Measurements from ENCODE around the gene CASP2.
"Not testable (repeated sequence)": the region's sequence is repeated elsewhere in the genome, so short reads cannot be mapped to it uniquely, and the experiment has no call there.

Gene CASP2

DNA sequence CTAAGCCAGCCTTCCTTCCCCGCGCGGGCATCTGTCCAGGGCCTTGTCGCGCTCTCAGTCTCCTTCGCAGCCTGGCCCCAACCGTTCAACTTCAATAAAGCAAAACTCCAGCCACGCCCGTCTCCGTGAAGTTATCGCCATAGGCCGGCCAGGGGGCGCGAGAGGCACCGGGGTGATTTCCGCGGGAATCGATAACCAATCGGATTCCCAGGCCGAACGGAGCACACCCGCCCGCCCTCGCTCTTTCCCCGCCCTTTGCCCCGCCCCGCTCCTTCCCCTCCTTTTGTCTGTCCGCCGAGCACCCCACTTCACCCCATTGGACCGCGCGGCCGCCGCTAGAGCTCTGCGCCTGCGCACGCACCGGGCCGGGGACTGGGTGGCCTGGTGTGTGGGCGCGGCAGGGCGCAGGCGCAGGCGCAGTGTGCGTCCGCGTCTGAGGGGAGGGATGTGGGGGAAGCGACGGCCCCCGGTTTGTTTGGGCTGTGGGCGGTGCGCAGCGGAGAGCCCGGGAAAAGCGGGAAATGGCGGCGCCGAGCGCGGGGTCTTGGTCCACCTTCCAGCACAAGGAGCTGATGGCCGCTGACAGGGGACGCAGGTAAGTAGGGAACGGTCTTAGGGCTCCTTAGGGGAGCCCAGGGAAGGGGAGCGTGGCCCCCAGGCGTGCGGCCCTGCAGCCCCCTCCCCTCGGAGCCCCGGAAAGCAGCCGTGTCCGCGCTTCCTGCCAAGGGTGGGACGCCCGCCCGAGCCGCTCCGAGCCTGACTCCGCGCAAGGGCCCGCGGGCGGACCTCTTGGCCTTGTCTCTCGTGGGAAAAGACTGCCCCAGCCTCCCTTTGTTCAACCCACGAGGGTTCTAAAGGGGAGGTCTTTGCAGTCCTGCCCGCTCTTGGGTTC, at the start of gene CASP2:
Gene CASP2 (plus strand): TSS at position 417 of the 892 bp plus-strand sequence. CDS start 105 bp downstream, at position 522.
- DNase-seq, result peak; percentile 98

GRCh38 chr7:143239813-143240212, 48.3 kb upstream of the CASP2 start:
- no peak for DNase-seq

DNA sequence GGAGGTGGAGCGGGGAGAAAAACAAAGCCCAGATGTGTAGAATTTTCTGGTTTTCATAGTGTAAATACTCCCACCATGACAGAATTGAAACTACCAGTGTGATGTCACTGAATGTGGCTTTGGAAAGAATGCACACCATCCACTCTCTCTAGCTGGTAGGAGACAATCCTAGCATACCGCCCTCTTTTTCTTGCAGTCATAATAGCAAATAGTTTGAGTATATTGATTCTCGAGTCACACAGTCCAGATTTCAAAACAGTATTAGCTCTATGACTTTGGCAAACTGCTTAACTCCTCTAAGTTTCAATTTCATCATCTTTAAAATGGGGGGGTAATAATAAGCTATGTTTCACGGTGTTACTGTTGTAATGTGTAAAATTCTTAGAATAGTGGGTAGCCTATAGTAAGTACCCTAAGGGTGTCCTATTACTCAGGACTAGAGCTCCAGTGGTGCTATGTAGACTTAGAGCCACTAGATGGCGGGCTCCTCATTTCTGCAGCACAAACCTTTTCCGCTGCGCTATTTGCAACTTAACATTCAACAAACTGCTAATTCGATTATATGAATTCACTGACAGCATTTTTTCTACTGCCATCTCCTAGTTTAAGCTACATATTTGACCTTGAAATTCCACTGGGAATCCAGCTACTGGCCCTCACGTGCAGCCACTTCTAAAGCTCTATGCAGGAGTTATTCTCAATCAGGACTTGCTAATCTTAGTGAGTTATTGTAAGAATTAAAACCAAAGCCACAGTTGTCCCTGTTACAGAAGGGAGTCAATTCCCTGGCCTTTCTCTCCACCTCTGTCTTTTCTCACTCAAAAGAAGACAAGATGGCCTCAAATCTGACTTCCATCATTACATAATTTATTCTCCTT, 47.6 kb upstream of the CASP2 start:
- DNase-seq, result peak; percentile 44 to 49

GRCh38 chr7:143242306-143242705, 45.8 kb upstream of the CASP2 start:
- no peak for DNase-seq

DNA sequence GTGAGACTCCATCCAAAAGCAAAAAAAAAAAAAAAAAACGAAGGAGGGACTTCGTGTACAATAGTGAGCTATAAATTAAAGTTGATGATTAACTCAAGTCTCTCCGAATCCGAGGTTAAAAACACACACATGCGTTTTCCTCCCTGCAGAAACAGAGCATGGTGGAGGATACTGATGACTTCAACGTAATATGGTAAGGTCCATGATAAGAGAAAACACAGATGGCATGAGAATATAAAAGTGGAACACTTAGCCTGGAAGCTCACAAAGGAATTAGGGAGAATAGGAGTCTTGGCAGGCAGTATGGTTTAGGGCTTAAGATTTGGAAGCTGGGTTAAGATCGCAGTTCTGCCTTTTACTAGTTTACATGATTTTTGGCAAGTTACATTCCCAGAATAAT, 45.0 kb upstream of the CASP2 start:
- DNase-seq, result no peak

DNA sequence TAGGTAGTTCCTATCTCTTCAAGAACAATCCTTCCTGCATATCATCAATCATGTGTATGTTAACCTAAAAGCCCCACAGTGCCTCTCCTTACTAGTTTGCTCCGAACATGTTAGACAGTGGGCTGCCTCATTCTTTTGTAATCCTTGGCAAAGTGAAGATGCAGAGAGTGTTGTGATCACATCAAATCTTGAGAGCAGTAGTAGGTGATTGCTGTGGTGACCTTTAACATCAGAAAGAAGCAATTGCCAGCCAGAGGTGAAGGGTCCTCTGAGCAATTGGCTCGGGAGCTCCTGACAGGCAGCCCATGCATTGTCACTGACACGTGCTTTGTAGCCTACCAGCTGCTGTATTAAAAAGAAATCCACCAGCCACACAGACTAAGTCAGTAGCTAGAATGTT, 44.5 kb upstream of the CASP2 start:
- DNase-seq, result no peak

- no peak for DNase-seq
Measured at GRCh38 chr7:143244321-143244720, 43.8 kb upstream of the CASP2 start.

- DNase-seq, result no peak
Measured at GRCh38 chr7:143245123-143245522, 43.0 kb upstream of the CASP2 start.

DNA sequence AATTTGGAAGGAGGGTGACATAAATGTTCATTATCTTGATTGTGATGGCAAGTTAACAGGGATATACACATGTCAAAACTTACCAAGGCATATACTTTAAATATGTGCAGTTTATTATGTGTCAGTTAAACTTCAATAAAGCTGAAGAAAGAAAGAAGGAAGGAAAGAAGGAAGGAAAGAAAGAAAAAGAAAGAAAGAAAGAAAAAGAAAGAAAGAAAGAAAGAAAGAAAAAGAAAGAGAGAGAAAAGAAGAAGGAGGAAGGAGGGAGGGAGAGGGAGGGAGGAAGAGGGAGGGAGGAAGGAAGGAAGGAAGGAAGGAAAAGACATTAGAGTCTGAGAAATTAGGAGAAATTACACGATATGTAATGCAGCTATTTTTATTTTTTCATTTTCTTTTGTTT, 40.8 kb upstream of the CASP2 start:
- DNase-seq, result no peak

GRCh38 chr7:143248761-143249354, 39.3 kb upstream of the CASP2 start:
- no peak for DNase-seq

DNA sequence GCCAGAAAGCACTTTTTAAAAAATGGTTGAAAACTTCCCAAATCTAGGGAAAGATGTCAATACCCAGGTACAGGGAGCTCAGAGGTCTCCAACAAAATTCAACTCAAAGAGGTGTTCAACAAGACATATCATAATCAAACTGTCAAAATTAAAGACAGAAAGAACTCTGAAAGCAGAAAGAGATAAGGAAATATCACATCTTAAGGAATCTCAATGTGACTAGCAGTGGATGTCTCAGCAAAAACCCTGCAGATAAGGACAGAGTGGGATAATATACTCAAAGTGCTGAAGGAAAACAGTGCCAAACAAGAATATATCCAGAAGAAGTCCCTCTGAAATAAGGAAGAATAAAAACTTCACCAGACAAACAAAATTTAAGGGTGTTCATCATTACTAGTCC, 38.0 kb upstream of the CASP2 start:
- no peak for DNase-seq

DNA sequence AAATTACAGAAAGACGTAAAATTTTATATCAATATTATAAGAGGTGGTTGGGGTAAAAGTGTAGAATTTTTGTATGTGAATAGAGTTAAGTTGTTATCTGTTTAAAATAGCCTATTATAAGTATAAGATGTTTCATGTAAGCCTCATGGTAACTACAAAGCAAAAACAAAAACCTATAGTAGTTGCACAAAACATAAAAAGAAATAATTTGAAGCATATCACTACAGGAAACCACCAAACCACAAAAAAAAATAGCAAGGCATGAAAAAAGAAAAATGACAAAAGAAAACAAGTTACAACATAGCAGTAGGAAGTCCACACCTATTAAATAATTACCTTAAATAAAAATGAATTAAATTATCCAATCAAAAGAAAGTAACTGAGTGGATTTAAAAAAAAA, 37.3 kb upstream of the CASP2 start:
- DNase-seq, result no peak

GRCh38 chr7:143252006-143252405, 36.1 kb upstream of the CASP2 start:
- DNase-seq, result no peak

- DNase-seq, result no peak
Measured at GRCh38 chr7:143255564-143255963, 32.6 kb upstream of the CASP2 start.

DNA sequence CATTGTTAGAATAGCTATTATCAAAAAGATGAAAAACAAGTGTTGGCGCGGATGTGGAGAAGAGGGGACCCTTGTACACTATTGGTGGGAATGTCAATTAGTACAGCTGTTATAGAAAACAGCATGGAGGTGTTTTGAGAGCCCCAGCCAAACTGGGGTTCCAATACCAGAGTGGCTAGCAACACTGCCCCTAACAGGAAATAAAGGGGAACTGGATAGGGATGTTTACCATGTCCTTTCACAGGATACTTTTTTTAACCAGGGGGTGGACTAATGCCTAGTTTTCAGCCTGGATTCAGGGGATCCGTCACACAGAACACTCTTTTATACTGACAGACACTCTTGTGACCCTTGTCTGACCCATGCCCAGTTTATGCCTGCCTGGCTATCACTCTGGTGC, 31.8 kb upstream of the CASP2 start:
- no peak for DNase-seq

DNA sequence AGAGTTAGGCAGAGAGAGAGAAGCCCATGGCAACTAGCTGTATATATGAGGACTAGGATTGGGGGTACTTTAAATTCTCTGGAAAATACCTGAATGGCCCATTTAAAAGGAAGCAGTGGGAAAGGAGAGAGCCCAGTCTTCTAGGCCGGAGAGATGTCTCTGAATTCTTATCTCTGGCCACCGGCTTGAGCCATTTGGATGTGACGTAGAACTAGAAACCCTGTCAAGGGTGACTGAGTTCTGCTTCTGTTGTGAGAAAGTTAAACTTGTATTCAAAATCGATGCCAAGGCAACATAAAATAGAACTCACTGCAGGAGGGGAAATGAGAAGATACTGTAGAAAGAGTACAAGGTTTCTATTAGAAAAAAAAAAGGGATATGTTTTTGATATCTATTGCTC, 31.2 kb upstream of the CASP2 start:
- DNase-seq, result no peak

DNA sequence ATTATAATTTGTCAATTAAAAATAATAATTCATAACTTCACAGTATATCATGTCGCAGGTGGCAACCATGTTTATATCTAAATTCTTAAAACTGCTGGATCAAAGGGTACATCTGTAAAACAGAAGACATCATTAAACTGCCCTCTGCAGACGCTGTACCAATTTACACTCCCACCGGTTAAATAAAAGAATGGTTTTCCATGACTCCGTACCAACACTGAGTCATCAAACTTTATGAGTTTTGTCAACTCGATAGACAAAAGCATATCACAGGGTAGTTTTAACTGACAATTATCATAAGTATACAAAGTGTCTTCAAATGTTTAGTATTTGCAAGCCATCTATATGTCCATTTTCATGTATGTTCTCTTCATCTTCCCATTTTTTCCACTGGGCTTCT, 30.6 kb upstream of the CASP2 start:
- no peak for DNase-seq

- no peak for DNase-seq
Measured at GRCh38 chr7:143258831-143259230, 29.3 kb upstream of the CASP2 start.

- DNase-seq, result no peak
Measured at GRCh38 chr7:143259765-143260164, 28.4 kb upstream of the CASP2 start.

GRCh38 chr7:143261901-143262300, 26.2 kb upstream of the CASP2 start:
- no peak for DNase-seq

- DNase-seq, result peak; percentile 69 to 74
Measured at GRCh38 chr7:143263266-143264195, 24.6 kb upstream of the CASP2 start, which contains the start of gene GSTK1. TSS of gene GSTK1 (plus strand) at chr7:143263441. CDS start at chr7:143263514, 73 bp downstream.

- DNase-seq, result not testable (repeated sequence)
Measured at GRCh38 chr7:143264196-143264568, 24.0 kb upstream of the CASP2 start.
